CD14-positive monocyte (primary cell): ENCODE measurements around the gene ZNRF4. TPM values are rescaled to one million over a fixed set of nuclear protein-coding genes. Genes with fewer than 3 reads are reported as not detected.

Experiments used
- DNase-seq, 3 donors: peaks; one replicate each; pipeline ENCODE4 v3.0.0-alpha.2; 2011 to 2022
- H2AFZ ChIP-seq: 2 replicates; pipeline ENCODE4 v1.6.0; 2012; ENCODE audit warnings: mild to moderate bottlenecking, low read depth, low read length, inconsistent platforms; ENCODE audit not compliant: insufficient read depth, poor library complexity, severe bottlenecking
- H3K27ac ChIP-seq, 2 donors: 1 replicate in 1 of 2; 2 replicates in 1 of 2; pipeline ENCODE4 v1.5.1; 2012 to 2013; ENCODE audit warnings: low read length in 2 of 2, control low read depth in 1 of 2, inconsistent platforms in 1 of 2, low read depth in 1 of 2, mild to moderate bottlenecking in 1 of 2
- H3K27me3 ChIP-seq, 2 donors: one replicate each; pipeline versions ENCODE4 v1.6.0 to v1.6.1; 2011 to 2013; ENCODE audit warnings: low read length in 2 of 2; ENCODE audit not compliant: control insufficient read depth in 2 of 2, insufficient read depth in 2 of 2
- H3K36me3 ChIP-seq, 2 donors: replicated peaks in 1 of 2; 1 replicate in 1 of 2; 2 replicates in 1 of 2; pipeline versions ENCODE4 v1.5.1 to v1.6.1; 2012 to 2013; ENCODE audit warnings: low read length in 2 of 2, control low read depth in 1 of 2, inconsistent platforms in 1 of 2, mild to moderate bottlenecking in 1 of 2; ENCODE audit not compliant: insufficient read depth in 2 of 2, control insufficient read depth in 1 of 2
- H3K4me1 ChIP-seq, 2 donors: 1 replicate in 1 of 2; 2 replicates in 1 of 2; pipeline versions ENCODE4 v1.5.1 to v1.6.1; 2012 to 2013; ENCODE audit warnings: low read length in 2 of 2, control low read depth in 1 of 2, inconsistent platforms in 1 of 2, mild to moderate bottlenecking in 1 of 2, moderate library complexity in 1 of 2; ENCODE audit not compliant: insufficient read depth in 2 of 2, control insufficient read depth in 1 of 2
- H3K4me2 ChIP-seq: replicated peaks from 2 replicates; pipeline ENCODE3; 2012; ENCODE audit warnings: low read length, moderate library complexity, mild to moderate bottlenecking; ENCODE audit not compliant: poor library complexity, severe bottlenecking; ENCODE audit errors: extremely low read depth
- H3K4me3 ChIP-seq, 3 experiments: fragments of 200-600 bp in 1 of 3; sonication (generic) in 1 of 3; replicated peaks in 1 of 3; 1 replicate in 2 of 3; 2 replicates in 1 of 3; pipeline ENCODE4 v1.5.1; 2011 to 2013; ENCODE audit warnings: low read length in 3 of 3, mild to moderate bottlenecking in 3 of 3, control low read depth in 2 of 3, low read depth in 2 of 3, inconsistent platforms in 1 of 3, moderate library complexity in 1 of 3
- H3K79me2 ChIP-seq: 2 replicates; pipeline ENCODE4 v1.6.0; 2012; ENCODE audit warnings: mild to moderate bottlenecking, control low read depth, inconsistent platforms, low read length, moderate library complexity; ENCODE audit not compliant: insufficient read depth
- H3K9ac ChIP-seq: 2 replicates; pipeline ENCODE4 v1.6.0; 2017; ENCODE audit warnings: low read length, mild to moderate bottlenecking; ENCODE audit not compliant: insufficient read depth, poor library complexity, severe bottlenecking
- H3K9me3 ChIP-seq, 2 donors: replicated peaks in 1 of 2; 1 replicate in 1 of 2; 2 replicates in 1 of 2; pipeline versions ENCODE4 v1.5.1 to v1.6.1; 2012 to 2013; ENCODE audit warnings: low read length in 2 of 2, control low read depth in 1 of 2; ENCODE audit not compliant: control insufficient read depth in 1 of 2, insufficient read depth in 1 of 2
- H4K20me1 ChIP-seq: 2 replicates; pipeline ENCODE4 v1.6.0; 2012; ENCODE audit warnings: mild to moderate bottlenecking, low read length, control low read depth, moderate library complexity; ENCODE audit not compliant: insufficient read depth
- H3K27ac Mint-ChIP-seq, 7 donors: one replicate each; pipeline ENCODE4 v1.8.0; 2020; ENCODE audit warnings: mild to moderate bottlenecking in 7 of 7, mixed read lengths in 7 of 7, moderate library complexity in 6 of 7, inconsistent platforms in 2 of 7
- H3K27me3 Mint-ChIP-seq, 3 donors: one replicate each; pipeline ENCODE4 v1.8.0; 2021 to 2022; ENCODE audit warnings: low read depth in 3 of 3, mild to moderate bottlenecking in 3 of 3, mixed read lengths in 3 of 3, moderate library complexity in 3 of 3, inconsistent platforms in 1 of 3
- H3K36me3 Mint-ChIP-seq, 2 donors: one replicate each; pipeline ENCODE4 v1.8.0; 2020; ENCODE audit warnings: mixed read lengths in 2 of 2, inconsistent platforms in 1 of 2, mild to moderate bottlenecking in 1 of 2
- H3K4me1 Mint-ChIP-seq: one replicate; pipeline ENCODE4 v1.8.0; 2020; ENCODE audit warnings: mild to moderate bottlenecking, mixed read lengths
- H3K4me3 Mint-ChIP-seq, 2 donors: one replicate each; pipeline ENCODE4 v1.8.0; 2020; ENCODE audit warnings: mild to moderate bottlenecking in 2 of 2, mixed read lengths in 2 of 2, moderate library complexity in 1 of 2
- H3K9me3 Mint-ChIP-seq, 7 donors: one replicate each; pipeline ENCODE4 v1.8.0; 2020 to 2022; ENCODE audit warnings: mixed read lengths in 7 of 7, mild to moderate bottlenecking in 6 of 7, moderate library complexity in 6 of 7, inconsistent platforms in 2 of 7
- WGBS: methylation state at CpG from one replicate; pipeline ENCODE4 v1.1.5; 2013; ENCODE audit warnings: missing lambda C conversion rate; ENCODE audit not compliant: insufficient coverage; 5-methylcytosine and 5-hydroxymethylcytosine counted together
- intact Hi-C, 2 donors: fragments of 100-400 bp; cut with micrococcal nuclease; formaldehyde crosslinking; loops; one replicate each; pipeline versions ENCODE4 v1.15.0 to v1.15.1; 2023
- polyA plus RNA-seq, 3 donors: library from polyadenylated mRNA; depleted of rRNA in 1 of 3; unstranded in 2 of 3; stranded (reverse) in 1 of 3; fragments of 300-500 nt in 2 of 3; fragments of >200 nt in 1 of 3; fragmentation: Illumina TruSeq in 2 of 3; gene quantifications; 1 replicate in 2 of 3; 2 replicates in 1 of 3; pipeline ENCODE4 v1.2.3, GENCODE V29; 2012 to 2021
- TF ChIP-seq, protein P1 (sequence below): fragments of 200-600 bp; IDR thresholded peaks from one replicate; pipeline ENCODE4 v1.8.0; 2022; ENCODE audit warnings: antibody characterized with exemption, mild to moderate bottlenecking

The ZNRF4 gene
- polyA plus RNA-seq, 3 donors: not detected

DNA sequence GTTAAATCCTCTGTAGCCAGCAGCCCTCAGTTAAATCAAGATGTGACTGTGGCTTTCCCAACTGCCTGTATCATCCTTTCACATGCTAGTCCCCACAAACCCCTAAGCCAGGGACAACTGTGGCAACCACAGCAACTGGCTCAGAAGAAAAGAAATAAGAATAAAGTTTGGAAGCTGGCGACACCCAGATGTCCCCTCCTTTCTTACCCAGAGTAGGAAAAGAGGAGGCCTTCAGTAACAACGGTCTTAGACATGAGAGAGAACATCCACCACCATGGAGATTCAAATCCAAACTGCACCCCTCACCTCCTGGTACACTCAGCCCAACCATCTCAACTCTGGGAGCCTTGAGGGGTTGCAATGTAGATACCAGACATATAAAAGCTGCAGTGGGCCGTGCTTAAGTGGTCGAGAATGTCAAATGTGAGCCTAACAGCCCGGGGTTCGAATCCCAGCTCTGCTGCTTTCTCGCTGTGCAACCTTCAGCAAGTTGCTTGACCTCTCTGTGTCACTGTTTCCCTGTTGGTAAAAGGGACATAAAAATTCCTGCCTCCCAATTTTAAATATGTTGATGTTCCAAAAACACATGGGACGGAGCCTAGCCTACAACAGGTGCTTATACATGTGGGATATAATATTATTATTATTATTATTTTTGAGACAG lies 23.8 kb downstream of the ZNRF4 start:
- DNase-seq: no peak
- TF ChIP-seq, protein P1, sequence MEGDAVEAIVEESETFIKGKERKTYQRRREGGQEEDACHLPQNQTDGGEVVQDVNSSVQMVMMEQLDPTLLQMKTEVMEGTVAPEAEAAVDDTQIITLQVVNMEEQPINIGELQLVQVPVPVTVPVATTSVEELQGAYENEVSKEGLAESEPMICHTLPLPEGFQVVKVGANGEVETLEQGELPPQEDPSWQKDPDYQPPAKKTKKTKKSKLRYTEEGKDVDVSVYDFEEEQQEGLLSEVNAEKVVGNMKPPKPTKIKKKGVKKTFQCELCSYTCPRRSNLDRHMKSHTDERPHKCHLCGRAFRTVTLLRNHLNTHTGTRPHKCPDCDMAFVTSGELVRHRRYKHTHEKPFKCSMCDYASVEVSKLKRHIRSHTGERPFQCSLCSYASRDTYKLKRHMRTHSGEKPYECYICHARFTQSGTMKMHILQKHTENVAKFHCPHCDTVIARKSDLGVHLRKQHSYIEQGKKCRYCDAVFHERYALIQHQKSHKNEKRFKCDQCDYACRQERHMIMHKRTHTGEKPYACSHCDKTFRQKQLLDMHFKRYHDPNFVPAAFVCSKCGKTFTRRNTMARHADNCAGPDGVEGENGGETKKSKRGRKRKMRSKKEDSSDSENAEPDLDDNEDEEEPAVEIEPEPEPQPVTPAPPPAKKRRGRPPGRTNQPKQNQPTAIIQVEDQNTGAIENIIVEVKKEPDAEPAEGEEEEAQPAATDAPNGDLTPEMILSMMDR: no peak
- WGBS: 80% methylated on average over 5 of the region's 8 CpGs
- H3K27me3 Mint-ChIP-seq: peaks cover 20 to 36% (median 29%) of the 10 kb centered on the region in 3 donors
- peak overlapping the region in 1 of 7 donors; percentile 38 for H3K27ac Mint-ChIP-seq
- Histone ChIP-seq H3K4me3 (no peak overlapping the region), H3K36me3 (no peaks in the 10 kb centered on the region), H3K9me3 (peaks cover 8 to 9% of the 10 kb centered on the region in 2 donors), H3K4me1 (no peaks in the 10 kb centered on the region), H3K27me3 (peaks cover 0 to 6% of the 10 kb centered on the region in 2 donors), H3K27ac (no peak overlapping the region), H3K4me2 (no peak overlapping the region), H3K79me2 (no peaks in the 10 kb centered on the region), H3K9ac (no peak overlapping the region), H4K20me1 (no peaks in the 10 kb centered on the region), H2AFZ (no peak overlapping the region)
- H3K9me3 Mint-ChIP-seq: peaks cover 0 to 13% (median 2%) of the 10 kb centered on the region in 7 donors
- no peaks in the 10 kb centered on the region for H3K36me3 Mint-ChIP-seq
- H3K4me3 Mint-ChIP-seq: no peak overlapping the region
- intact Hi-C loops: no loop called here
- no peaks in the 10 kb centered on the region for H3K4me1 Mint-ChIP-seq

DNA sequence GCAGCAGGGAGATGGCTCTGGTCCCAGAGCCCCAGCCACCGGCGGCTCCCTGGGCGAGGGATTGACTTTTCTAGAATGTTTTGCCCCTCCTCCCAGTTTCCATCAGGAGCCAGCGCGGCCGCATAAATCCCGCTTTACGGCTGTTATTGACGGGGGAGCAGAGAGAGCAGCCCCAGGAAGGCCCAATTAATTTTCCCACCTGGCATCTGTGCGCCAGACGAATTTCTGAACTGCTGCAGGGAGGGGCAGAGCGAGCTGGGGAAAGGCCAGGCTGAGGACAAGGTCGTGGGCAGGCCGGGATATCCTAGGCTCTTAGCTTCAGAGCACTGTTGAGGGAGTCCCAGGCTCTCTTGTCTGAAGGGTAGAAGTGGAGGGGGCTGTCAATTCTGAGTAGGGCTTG lies 24.7 kb downstream of the ZNRF4 start:
- 69% methylated on average over 8 of the region's 14 CpGs for WGBS
- Histone ChIP-seq H3K79me2 (no peaks in the 10 kb centered on the region), H3K9ac (no peak overlapping the region), H3K9me3 (peaks cover 8 to 9% of the 10 kb centered on the region in 2 donors), H3K36me3 (no peaks in the 10 kb centered on the region), H3K27me3 (peaks cover 0 to 6% of the 10 kb centered on the region in 2 donors), H3K4me1 (no peaks in the 10 kb centered on the region), H3K4me2 (no peak overlapping the region), H3K4me3 (no peak overlapping the region), H3K27ac (no peak overlapping the region), H4K20me1 (no peaks in the 10 kb centered on the region), H2AFZ (no peak overlapping the region)
- Mint-ChIP-seq H3K4me3 (no peak overlapping the region), H3K9me3 (peaks cover 0 to 13% (median 2%) of the 10 kb centered on the region in 7 donors), H3K36me3 (no peaks in the 10 kb centered on the region), H3K4me1 (no peaks in the 10 kb centered on the region), H3K27ac (peak overlapping the region in 1 of 7 donors; percentile 5), H3K27me3 (peaks cover 25 to 36% (median 36%) of the 10 kb centered on the region in 3 donors)
- DNase-seq: no peak
- intact Hi-C loops: no loop called here
- TF ChIP-seq, protein P1: no peak
